Left renal cortex interstitium (tissue), 4 donors: ENCODE data around the gene HECTD1. TPM values are rescaled to one million over a fixed set of nuclear protein-coding genes. Genes with fewer than 3 reads are reported as not detected.
"Not testable (repeated sequence)": the region's sequence is repeated elsewhere in the genome, so short reads cannot be mapped to it uniquely, and the experiment has no call there.

ENCODE experiments used
- DNase-seq, 4 donors: peaks; one replicate each; pipeline ENCODE4 v3.0.0-alpha.2; 2013; ENCODE audit warnings: low read depth in 4 of 4, low spot score in 2 of 4, missing footprints in 1 of 4
- polyA plus RNA-seq, 4 donors: library from polyadenylated mRNA; unstranded; fragments of 120-200 nt; gene quantifications; one replicate each; pipeline ENCODE4 v1.2.1, GENCODE V29; 2013; ENCODE audit not compliant: insufficient read length in 4 of 4

Gene HECTD1
- polyA plus RNA-seq, 4 donors: 138 to 193 (median 172) TPM

- no peak for DNase-seq
These were observed 148.3 kb downstream of the HECTD1 start for GRCh38 chr14:31059152-31059924.

- DNase-seq: no peak
These were observed 149.8 kb downstream of the HECTD1 start for GRCh38 chr14:31057701-31058364.

GRCh38 chr14:31057035-31057434, 150.6 kb downstream of the HECTD1 start:
- DNase-seq: no peak

GRCh38 chr14:31052905-31053586, 154.5 kb downstream of the HECTD1 start:
- DNase-seq: not testable (repeated sequence)

- DNase-seq: no peak
These were observed 156.1 kb downstream of the HECTD1 start for GRCh38 chr14:31051511-31051910.

- DNase-seq: no peak
These were observed 156.6 kb downstream of the HECTD1 start for GRCh38 chr14:31051023-31051422.

Other genes starting within 250 kb of the HECTD1 start
- gene AP4S1, start 182.1 kb downstream of the HECTD1 start, polyA plus RNA-seq: 10 to 100 TPM; 17.6 to 22.3 (median 18.7) TPM
- 10 to 100 TPM; 39.0 to 50.3 (median 46.0) TPM for gene STRN3, start 181.4 kb downstream of the HECTD1 start, polyA plus RNA-seq
- gene HEATR5A, start 212.8 kb upstream of the HECTD1 start, polyA plus RNA-seq: 10 to 100 TPM; 16.9 to 19.4 (median 17.8) TPM
- gene DTD2, start 249.7 kb upstream of the HECTD1 start, polyA plus RNA-seq: 10 to 100 TPM; 18.3 to 21.5 (median 19.0) TPM